Measurements from ENCODE around the gene PMS2. TPM values are rescaled to one million over a fixed set of nuclear protein-coding genes. Genes with fewer than 3 reads are reported as not detected.
"Not testable (repeated sequence)": the region's sequence is repeated elsewhere in the genome, so short reads cannot be mapped to it uniquely, and the experiment has no call there.

The PMS2 gene
- total RNA-seq, 1 donor from 2014 or later = 35.8 TPM

GRCh38 chr7:5963810-5964209 is 45.0 kb downstream of the PMS2 start:
- H4K20me1 ChIP-seq (ENCODE audit: low read depth); H3K4me3 ChIP-seq; H3K4me2 ChIP-seq; H3K9me3 Mint-ChIP-seq; H2AFZ ChIP-seq (replicated peaks); H3F3A ChIP-seq (ENCODE audit: low read depth); H3K27me3 ChIP-seq; H3K27ac Mint-ChIP-seq; H3K4me3 Mint-ChIP-seq; H3K4me1 Mint-ChIP-seq; H3K9me3 ChIP-seq (ENCODE audit: low read depth); H3K79me2 ChIP-seq (ENCODE audit: low read depth); H3K27ac ChIP-seq; H3K36me3 ChIP-seq; H3K4me1 ChIP-seq; H3K9ac ChIP-seq; DNase-seq (ENCODE audit: low spot score); H3K27me3 Mint-ChIP-seq (ENCODE audit: insufficient read depth, low read depth); H3K36me3 Mint-ChIP-seq: not testable (repeated sequence)

DNA sequence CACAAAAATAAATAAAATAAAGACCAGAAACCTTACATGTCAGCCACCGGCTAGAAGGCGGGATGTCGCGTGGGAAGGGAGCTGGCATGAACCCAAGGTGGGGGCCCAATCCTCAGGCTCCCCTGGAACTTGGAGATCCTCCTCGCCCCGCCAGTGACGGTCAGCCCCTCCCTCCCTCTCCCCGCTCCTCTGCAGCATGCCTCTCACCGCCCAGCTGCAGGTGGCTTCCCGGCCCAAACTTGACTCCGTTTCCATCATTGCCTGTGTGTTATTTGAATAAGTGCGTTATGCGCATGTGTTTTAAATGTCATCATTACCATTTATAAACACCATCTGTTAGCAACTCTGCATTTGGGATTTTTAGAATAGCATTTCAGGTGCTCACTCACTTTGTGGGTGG is 45.6 kb downstream of the PMS2 start:
- not testable (repeated sequence) for H3K36me3 ChIP-seq; H4K20me1 ChIP-seq (ENCODE audit: low read depth); H2AFZ ChIP-seq (replicated peaks); H3F3A ChIP-seq (ENCODE audit: low read depth); H3K9me3 ChIP-seq (ENCODE audit: low read depth); H3K27ac Mint-ChIP-seq; H3K4me2 ChIP-seq; H3K9me3 Mint-ChIP-seq; H3K4me3 Mint-ChIP-seq; H3K27ac ChIP-seq; H3K27me3 Mint-ChIP-seq (ENCODE audit: insufficient read depth, low read depth); H3K4me1 Mint-ChIP-seq; H3K4me1 ChIP-seq; H3K36me3 Mint-ChIP-seq; H3K4me3 ChIP-seq; H3K27me3 ChIP-seq; H3K79me2 ChIP-seq (ENCODE audit: low read depth); DNase-seq (ENCODE audit: low spot score); H3K9ac ChIP-seq

- not testable (repeated sequence) for H3K36me3 Mint-ChIP-seq; H3K4me3 ChIP-seq; H3K9me3 Mint-ChIP-seq; H3K27ac Mint-ChIP-seq; H3K4me1 ChIP-seq; H3K9ac ChIP-seq; DNase-seq (ENCODE audit: low spot score); H3F3A ChIP-seq (ENCODE audit: low read depth); H3K36me3 ChIP-seq; H3K9me3 ChIP-seq (ENCODE audit: low read depth); H3K4me3 Mint-ChIP-seq; H3K4me2 ChIP-seq; H4K20me1 ChIP-seq (ENCODE audit: low read depth); H3K79me2 ChIP-seq (ENCODE audit: low read depth); H3K27me3 ChIP-seq; H3K27me3 Mint-ChIP-seq (ENCODE audit: insufficient read depth, low read depth); H2AFZ ChIP-seq (replicated peaks); H3K4me1 Mint-ChIP-seq; H3K27ac ChIP-seq
Observed at GRCh38 chr7:5934945-5935450, 73.9 kb downstream of the PMS2 start.

DNA sequence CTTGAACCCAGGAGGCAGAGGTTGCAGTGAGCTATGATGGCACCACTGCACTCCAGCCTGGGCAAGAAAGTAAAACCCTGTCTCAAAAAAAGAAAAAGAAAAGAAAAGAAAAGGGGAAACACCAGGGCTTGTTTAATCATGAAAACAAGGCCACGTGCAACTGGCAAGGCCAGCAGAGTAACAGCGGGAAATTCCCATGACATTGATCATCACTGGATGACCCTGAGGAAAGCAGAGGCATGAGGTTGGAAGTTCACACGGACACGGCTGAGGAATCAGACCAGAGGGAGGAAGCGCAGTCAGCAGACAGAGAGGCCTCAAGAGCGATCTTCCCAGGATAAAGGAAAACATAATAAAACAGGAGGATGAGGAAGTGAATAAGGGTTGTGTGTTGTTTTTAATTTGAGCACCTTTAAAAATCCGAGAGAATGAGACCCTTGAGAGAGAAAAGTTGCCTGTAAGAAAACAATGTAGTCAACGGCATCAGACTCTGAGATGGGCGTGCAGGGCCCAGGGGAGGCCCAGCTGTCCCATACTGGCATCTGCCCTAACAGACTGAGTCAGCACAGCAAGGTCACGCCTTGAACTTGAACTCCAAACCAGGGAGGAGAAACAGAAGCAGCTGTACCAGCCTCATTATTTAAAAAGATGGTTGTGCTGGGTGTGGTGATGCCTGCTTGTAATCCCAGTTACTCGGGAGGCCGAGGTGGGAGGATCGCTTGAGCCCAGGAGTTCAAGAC is 76.8 kb downstream of the PMS2 start:
- not testable (repeated sequence) for H3K36me3 ChIP-seq; H3F3A ChIP-seq (ENCODE audit: low read depth); DNase-seq (ENCODE audit: low spot score); H3K9me3 ChIP-seq (ENCODE audit: low read depth); H3K4me1 ChIP-seq; H3K4me2 ChIP-seq; H3K36me3 Mint-ChIP-seq; H3K27me3 Mint-ChIP-seq (ENCODE audit: insufficient read depth, low read depth); H2AFZ ChIP-seq (replicated peaks); H3K9me3 Mint-ChIP-seq; H3K27ac ChIP-seq; H3K27ac Mint-ChIP-seq; H3K9ac ChIP-seq; H3K4me3 ChIP-seq; H3K79me2 ChIP-seq (ENCODE audit: low read depth); H4K20me1 ChIP-seq (ENCODE audit: low read depth); H3K4me1 Mint-ChIP-seq; H3K4me3 Mint-ChIP-seq; H3K27me3 ChIP-seq

DNA sequence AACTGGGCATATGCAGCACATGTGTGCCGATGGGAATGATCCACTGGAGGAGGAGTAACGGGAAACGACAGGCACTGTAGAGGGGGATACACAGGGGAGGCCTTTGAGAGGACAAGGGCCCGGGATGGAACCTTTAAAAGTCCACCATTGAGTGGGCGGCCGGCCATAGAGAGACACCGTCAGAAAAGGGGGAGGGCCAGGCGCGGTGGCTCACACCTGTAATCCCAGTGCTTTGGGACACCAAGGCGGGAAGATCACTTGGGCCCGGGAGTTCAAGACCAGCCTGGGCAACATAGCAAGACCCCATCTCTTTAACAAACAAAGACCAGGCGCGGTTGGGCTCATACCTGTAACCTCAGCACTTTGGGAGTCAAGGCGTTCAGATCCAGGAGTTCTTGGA is 77.6 kb downstream of the PMS2 start:
- H3K27ac ChIP-seq; H3K27me3 Mint-ChIP-seq (ENCODE audit: insufficient read depth, low read depth); H3K27me3 ChIP-seq; H3K4me2 ChIP-seq; H3K9me3 ChIP-seq (ENCODE audit: low read depth); H3K4me1 ChIP-seq; H3K4me3 ChIP-seq; H3K9me3 Mint-ChIP-seq; H2AFZ ChIP-seq (replicated peaks); H4K20me1 ChIP-seq (ENCODE audit: low read depth); H3K4me1 Mint-ChIP-seq; H3F3A ChIP-seq (ENCODE audit: low read depth); H3K36me3 Mint-ChIP-seq; H3K79me2 ChIP-seq (ENCODE audit: low read depth); DNase-seq (ENCODE audit: low spot score); H3K36me3 ChIP-seq; H3K4me3 Mint-ChIP-seq; H3K9ac ChIP-seq; H3K27ac Mint-ChIP-seq: not testable (repeated sequence)

GRCh38 chr7:5930290-5930689 is 78.6 kb downstream of the PMS2 start:
- not testable (repeated sequence) for H3F3A ChIP-seq (ENCODE audit: low read depth); H3K4me3 ChIP-seq; H3K9me3 ChIP-seq (ENCODE audit: low read depth); H3K27me3 ChIP-seq; H3K4me2 ChIP-seq; H3K27me3 Mint-ChIP-seq (ENCODE audit: insufficient read depth, low read depth); H3K9me3 Mint-ChIP-seq; DNase-seq (ENCODE audit: low spot score); H3K36me3 Mint-ChIP-seq; H3K4me1 Mint-ChIP-seq; H4K20me1 ChIP-seq (ENCODE audit: low read depth); H3K27ac ChIP-seq; H3K79me2 ChIP-seq (ENCODE audit: low read depth); H3K9ac ChIP-seq; H2AFZ ChIP-seq (replicated peaks); H3K4me1 ChIP-seq; H3K4me3 Mint-ChIP-seq; H3K27ac Mint-ChIP-seq; H3K36me3 ChIP-seq

- H3K4me2 ChIP-seq; H3K4me1 ChIP-seq; H3F3A ChIP-seq (ENCODE audit: low read depth); H3K27ac ChIP-seq; H3K4me3 Mint-ChIP-seq; H2AFZ ChIP-seq (replicated peaks); H3K27ac Mint-ChIP-seq; H3K9ac ChIP-seq; H3K79me2 ChIP-seq (ENCODE audit: low read depth); H3K36me3 Mint-ChIP-seq; H3K4me1 Mint-ChIP-seq; H3K4me3 ChIP-seq; H3K27me3 ChIP-seq; H3K9me3 Mint-ChIP-seq; H3K9me3 ChIP-seq (ENCODE audit: low read depth); H4K20me1 ChIP-seq (ENCODE audit: low read depth); H3K27me3 Mint-ChIP-seq (ENCODE audit: insufficient read depth, low read depth); H3K36me3 ChIP-seq; DNase-seq (ENCODE audit: low spot score): not testable (repeated sequence)
Observed at GRCh38 chr7:5926263-5926870, 82.5 kb downstream of the PMS2 start.

- not testable (repeated sequence) for H3K27ac Mint-ChIP-seq; H3K4me2 ChIP-seq; H3K27me3 Mint-ChIP-seq (ENCODE audit: insufficient read depth, low read depth); H3K36me3 ChIP-seq; H4K20me1 ChIP-seq (ENCODE audit: low read depth); H3K36me3 Mint-ChIP-seq; H3K4me1 ChIP-seq; H3K9me3 ChIP-seq (ENCODE audit: low read depth); H3K4me3 ChIP-seq; H3K9me3 Mint-ChIP-seq; H3K79me2 ChIP-seq (ENCODE audit: low read depth); H3K9ac ChIP-seq; H3F3A ChIP-seq (ENCODE audit: low read depth); H3K4me3 Mint-ChIP-seq; H3K4me1 Mint-ChIP-seq; DNase-seq (ENCODE audit: low spot score); H3K27me3 ChIP-seq; H3K27ac ChIP-seq; H2AFZ ChIP-seq (replicated peaks)
Observed at GRCh38 chr7:5924630-5925029, 84.2 kb downstream of the PMS2 start.
